ENCODE results near the gene CPED1. TPM values are rescaled to one million over a fixed set of nuclear protein-coding genes. Genes with fewer than 3 reads are reported as not detected.

Gene CPED1
- total and polyA plus RNA-seq, 10 of the 15 experiments (the other 5 are each of a cell fraction or from before 2014, with no cell fraction given), result 0.01 to 0.77 (median 0.10) TPM; not detected in 1

DNA sequence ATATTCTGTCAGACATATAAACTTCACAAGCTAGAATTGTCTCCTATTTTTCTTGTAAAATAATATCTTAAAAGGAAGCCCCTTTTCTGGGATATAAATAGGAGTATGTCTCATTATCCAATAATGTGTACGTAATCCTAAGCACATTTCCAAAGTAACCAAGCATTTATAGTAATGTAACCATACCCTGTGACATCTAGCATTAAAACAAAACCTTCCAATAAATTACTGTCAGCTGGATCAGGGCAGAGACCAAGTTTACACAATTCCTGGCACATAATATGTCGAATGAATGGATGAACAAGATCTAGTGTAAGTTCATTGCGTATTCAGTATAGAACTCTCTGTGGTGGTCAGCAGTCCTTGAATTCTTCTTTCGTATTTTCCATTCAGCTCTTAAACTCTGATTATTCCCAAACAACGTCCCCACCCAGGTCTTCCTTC is 14.3 kb downstream of the CPED1 start:
- TF ChIP-seq NBN (IDR thresholded peaks at IDR 0.05), result no peak
- TF ChIP-seq NFIC (IDR thresholded peaks at IDR 0.05; ENCODE audit: low read depth, low read length), result no peak
- no peak for TF ChIP-seq SMAD1 (IDR thresholded peaks at IDR 0.05; ENCODE audit: low read depth, partially characterized antibody)
- no peak for TF ChIP-seq FOS (IDR thresholded peaks at IDR 0.05; ENCODE audit: borderline replicate concordance, extremely low read depth, insufficient read length)
- TF ChIP-seq ATF7 (IDR thresholded peaks at IDR 0.05; ENCODE audit: low read depth), result no peak
- TF ChIP-seq, protein P1, sequence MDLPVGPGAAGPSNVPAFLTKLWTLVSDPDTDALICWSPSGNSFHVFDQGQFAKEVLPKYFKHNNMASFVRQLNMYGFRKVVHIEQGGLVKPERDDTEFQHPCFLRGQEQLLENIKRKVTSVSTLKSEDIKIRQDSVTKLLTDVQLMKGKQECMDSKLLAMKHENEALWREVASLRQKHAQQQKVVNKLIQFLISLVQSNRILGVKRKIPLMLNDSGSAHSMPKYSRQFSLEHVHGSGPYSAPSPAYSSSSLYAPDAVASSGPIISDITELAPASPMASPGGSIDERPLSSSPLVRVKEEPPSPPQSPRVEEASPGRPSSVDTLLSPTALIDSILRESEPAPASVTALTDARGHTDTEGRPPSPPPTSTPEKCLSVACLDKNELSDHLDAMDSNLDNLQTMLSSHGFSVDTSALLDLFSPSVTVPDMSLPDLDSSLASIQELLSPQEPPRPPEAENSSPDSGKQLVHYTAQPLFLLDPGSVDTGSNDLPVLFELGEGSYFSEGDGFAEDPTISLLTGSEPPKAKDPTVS (IDR thresholded peaks at IDR 0.05; ENCODE audit: low read depth, low read length), result no peak
- no peak for TF ChIP-seq IKZF1 (conservative IDR thresholded peaks at IDR 0.05)
- no peak for TF ChIP-seq ZBED1 (IDR thresholded peaks at IDR 0.05; ENCODE audit: borderline replicate concordance)
- no peak for TF ChIP-seq DPF2 (IDR thresholded peaks at IDR 0.05)
- TF ChIP-seq, protein P2, sequence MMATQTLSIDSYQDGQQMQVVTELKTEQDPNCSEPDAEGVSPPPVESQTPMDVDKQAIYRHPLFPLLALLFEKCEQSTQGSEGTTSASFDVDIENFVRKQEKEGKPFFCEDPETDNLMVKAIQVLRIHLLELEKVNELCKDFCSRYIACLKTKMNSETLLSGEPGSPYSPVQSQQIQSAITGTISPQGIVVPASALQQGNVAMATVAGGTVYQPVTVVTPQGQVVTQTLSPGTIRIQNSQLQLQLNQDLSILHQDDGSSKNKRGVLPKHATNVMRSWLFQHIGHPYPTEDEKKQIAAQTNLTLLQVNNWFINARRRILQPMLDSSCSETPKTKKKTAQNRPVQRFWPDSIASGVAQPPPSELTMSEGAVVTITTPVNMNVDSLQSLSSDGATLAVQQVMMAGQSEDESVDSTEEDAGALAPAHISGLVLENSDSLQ (IDR thresholded peaks at IDR 0.05), result no peak
- no peak for TF ChIP-seq BCL11A (IDR thresholded peaks at IDR 0.05; ENCODE audit: low read depth, low read length)
- TF ChIP-seq NR2C2 (IDR thresholded peaks at IDR 0.05; ENCODE audit: borderline replicate concordance, control insufficient read depth, insufficient read length, low read depth), result no peak
- no peak for TF ChIP-seq BHLHE40 (IDR thresholded peaks at IDR 0.05; ENCODE audit: borderline replicate concordance in 1 of 2, low read depth in 2 of 2, low read length in 1 of 2)
- TF ChIP-seq MEF2A (IDR thresholded peaks at IDR 0.05; ENCODE audit: insufficient read depth, low read depth, low read length), result no peak
- no peak for TF ChIP-seq IKZF2 (IDR thresholded peaks at IDR 0.05)
- no peak for TF ChIP-seq ASH2L (IDR thresholded peaks at IDR 0.05; ENCODE audit: borderline replicate concordance, low read depth)
- no peak for TF ChIP-seq STAT1 (conservative IDR thresholded peaks at IDR 0.05)
- Histone ChIP-seq H3K4me3 (no peak overlapping the region), H3K9ac (ENCODE audit: control insufficient read depth, insufficient read depth, low read length) (no peak overlapping the region), H3K27ac (ENCODE audit: control insufficient read depth, insufficient read depth) (no peak overlapping the region), H3K79me2 (ENCODE audit: control insufficient read depth, insufficient read depth, low read length) (no peaks in the 10 kb centered on the region), H3K4me1 (ENCODE audit: control insufficient read depth, insufficient read depth, low read length) (no peaks in the 10 kb centered on the region), H3K27me3 (replicated peaks in 1 of 2; ENCODE audit: control insufficient read depth in 2 of 2, insufficient read depth in 2 of 2, low read length in 1 of 2) (peaks cover 0 to 6% of the 10 kb centered on the region in 2 experiments; a peak in 1 of 4 replicates), H4K20me1 (ENCODE audit: control insufficient read depth, insufficient read depth) (no peaks in the 10 kb centered on the region), H2AFZ (ENCODE audit: control insufficient read depth, low read depth, low read length) (no peak overlapping the region), H3K4me2 (ENCODE audit: control insufficient read depth, insufficient read depth) (no peak overlapping the region), H3K9me3 (replicated peaks; ENCODE audit: control insufficient read depth, insufficient read depth, low read length) (no peaks in the 10 kb centered on the region), H3K36me3 (ENCODE audit: control insufficient read depth in 2 of 2, insufficient read depth in 2 of 2, low read length in 1 of 2) (no peaks in the 10 kb centered on the region)
- no peak for ATAC-seq
- in situ Hi-C loops (cut with MboI), result no loop called here
- RAD21 ChIA-PET (ENCODE audit: unreplicated experiment), result no interaction called here
- FAIRE-seq, result no peak
- BruUV-seq (replicated peaks), result no TSS peak
- POLR2A ChIA-PET, result no interaction called here
- 27% methylated on average over 5 of the region's 5 CpGs for WGBS (ENCODE audit: insufficient coverage, insufficient replicate concordance, low lambda C conversion rate, missing lambda C conversion rate)
- intact Hi-C loops (cut with micrococcal nuclease; ENCODE audit: unreplicated experiment), result no loop called here
- CTCF ChIA-PET, result interaction anchor here (0.8 to 1.1 kb wide), 4 partner anchors 15 to 106 kb away, joined by 3 to 5 read pairs (median 4); no protein-coding TSS in a partner anchor
- DNase-seq (ENCODE audit: low read depth, low spot score), result no peak
- SMC1A ChIA-PET (ENCODE audit: uncharacterized antibody, unreplicated experiment), result no interaction called here
